Esophagus muscularis mucosa (tissue), 3 donors: ENCODE measurements around the gene TDRD7.

Source experiments
- POLR2A ChIP-seq: fragments of 450-650 bp; IDR thresholded peaks from one replicate; pipeline ENCODE4 v1.6.1; 2017; ENCODE audit warnings: antibody characterized with exemption, moderate library complexity, mild to moderate bottlenecking, low read depth
- POLR2AphosphoS5 ChIP-seq, 2 donors: sonication (generic); formaldehyde crosslinking; IDR thresholded peaks; one replicate each; pipeline ENCODE4 v1.6.1; 2017; ENCODE audit warnings: antibody characterized with exemption in 2 of 2
- TF ChIP-seq, protein P1 (sequence below), 3 experiments: fragments of 200-600 bp in 2 of 3; fragments of 450-650 bp in 1 of 3; sonication (generic) in 2 of 3; IDR thresholded peaks; one replicate each; pipeline ENCODE4 v1.5.1; 2017 to 2019; ENCODE audit warnings: antibody characterized with exemption in 3 of 3, mild to moderate bottlenecking in 2 of 3, moderate library complexity in 1 of 3

DNA sequence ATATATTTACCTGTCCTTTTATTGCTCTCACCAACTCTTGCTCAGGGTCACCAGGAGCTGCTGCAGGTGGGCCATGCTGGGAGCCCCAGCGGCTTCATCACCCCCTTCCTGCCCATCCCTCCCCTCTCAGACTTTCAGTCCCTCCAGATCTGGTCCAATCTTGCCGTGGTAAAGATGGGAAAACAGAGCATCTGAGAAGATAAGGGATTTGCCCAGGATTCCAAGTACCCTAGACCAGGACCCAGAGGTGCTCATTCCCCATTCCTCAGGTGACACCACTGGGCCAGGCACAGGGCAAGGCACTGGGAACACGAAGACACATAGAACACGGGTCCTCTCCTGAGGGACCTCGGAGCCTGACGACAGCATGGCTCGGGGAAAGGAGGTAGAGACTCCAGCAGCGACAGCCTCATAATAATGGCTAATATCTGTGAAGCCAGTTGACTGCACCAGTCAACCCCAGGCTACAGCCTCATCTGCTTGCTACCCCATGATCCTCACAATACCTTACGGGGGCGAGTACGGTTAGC lies 107.6 kb downstream of the TDRD7 start:
- no peak for TF ChIP-seq POLR2A
- TF ChIP-seq POLR2AphosphoS5 (IDR thresholded peaks at IDR 0.05): no peak
- TF ChIP-seq, protein P1, sequence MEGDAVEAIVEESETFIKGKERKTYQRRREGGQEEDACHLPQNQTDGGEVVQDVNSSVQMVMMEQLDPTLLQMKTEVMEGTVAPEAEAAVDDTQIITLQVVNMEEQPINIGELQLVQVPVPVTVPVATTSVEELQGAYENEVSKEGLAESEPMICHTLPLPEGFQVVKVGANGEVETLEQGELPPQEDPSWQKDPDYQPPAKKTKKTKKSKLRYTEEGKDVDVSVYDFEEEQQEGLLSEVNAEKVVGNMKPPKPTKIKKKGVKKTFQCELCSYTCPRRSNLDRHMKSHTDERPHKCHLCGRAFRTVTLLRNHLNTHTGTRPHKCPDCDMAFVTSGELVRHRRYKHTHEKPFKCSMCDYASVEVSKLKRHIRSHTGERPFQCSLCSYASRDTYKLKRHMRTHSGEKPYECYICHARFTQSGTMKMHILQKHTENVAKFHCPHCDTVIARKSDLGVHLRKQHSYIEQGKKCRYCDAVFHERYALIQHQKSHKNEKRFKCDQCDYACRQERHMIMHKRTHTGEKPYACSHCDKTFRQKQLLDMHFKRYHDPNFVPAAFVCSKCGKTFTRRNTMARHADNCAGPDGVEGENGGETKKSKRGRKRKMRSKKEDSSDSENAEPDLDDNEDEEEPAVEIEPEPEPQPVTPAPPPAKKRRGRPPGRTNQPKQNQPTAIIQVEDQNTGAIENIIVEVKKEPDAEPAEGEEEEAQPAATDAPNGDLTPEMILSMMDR (IDR thresholded peaks at IDR 0.05): no peak
